ENCODE data around the gene RAB11A.

GRCh38 chr15:65920825-65921309, 51.6 kb downstream of the RAB11A start:
- TF ChIP-seq CTCF (conservative IDR thresholded peaks at IDR 0.05; ENCODE audit: low read length) (no peak), EZH2phosphoT487 (IDR thresholded peaks at IDR 0.05; ENCODE audit: borderline replicate concordance) (no peak)
